Breast epithelium (tissue), 4 donors: ENCODE data around the gene IFIT1. TPM values are rescaled to one million over a fixed set of nuclear protein-coding genes. Genes with fewer than 3 reads are reported as not detected.
"Not testable (repeated sequence)": the region's sequence is repeated elsewhere in the genome, so short reads cannot be mapped to it uniquely, and the experiment has no call there.

Experiments used
- DNase-seq, 2 donors: peaks; one replicate each; pipeline ENCODE4 v3.0.0-alpha.2; 2019; ENCODE audit warnings: low spot score in 2 of 2
- H3K27ac ChIP-seq, 2 donors: fragments of 200-600 bp; sonication (generic) in 1 of 2; one replicate each; pipeline ENCODE4 v1.5.1; 2016 to 2019; ENCODE audit warnings: mild to moderate bottlenecking in 1 of 2
- H3K27me3 ChIP-seq, 2 donors: fragments of 200-600 bp; sonication (generic) in 1 of 2; one replicate each; pipeline versions ENCODE4 v1.5.1 to v1.6.0; 2017 to 2019; ENCODE audit warnings: control low read depth in 1 of 2, mild to moderate bottlenecking in 1 of 2
- H3K36me3 ChIP-seq: fragments of 200-600 bp; one replicate; pipeline ENCODE4 v1.5.1; 2019
- H3K4me1 ChIP-seq, 2 donors: fragments of 200-600 bp; sonication (generic); one replicate each; pipeline ENCODE4 v1.5.1; 2016 to 2019; ENCODE audit warnings: control low read depth in 1 of 2
- H3K4me3 ChIP-seq, 3 donors: fragments of 200-600 bp; sonication (generic); 1 replicate in 2 of 3; 2 replicates in 1 of 3; pipeline ENCODE4 v1.5.1; 2016 to 2019; ENCODE audit warnings: mild to moderate bottlenecking in 3 of 3, moderate library complexity in 2 of 3
- H3K9me3 ChIP-seq, 2 donors: fragments of 200-600 bp; sonication (generic) in 1 of 2; one replicate each; pipeline ENCODE4 v1.5.1; 2016 to 2019; ENCODE audit warnings: control low read depth in 1 of 2
- POLR2A ChIP-seq: fragments of 450-650 bp; IDR thresholded peaks from one replicate; pipeline ENCODE4 v1.6.1; 2016; ENCODE audit warnings: antibody characterized with exemption, mild to moderate bottlenecking, moderate library complexity
- POLR2AphosphoS5 ChIP-seq, 3 donors: sonication (generic); formaldehyde crosslinking; IDR thresholded peaks; one replicate each; pipeline ENCODE4 v1.6.1; 2017; ENCODE audit warnings: antibody characterized with exemption in 3 of 3
- intact Hi-C: fragments of 100-400 bp; cut with DNase I; formaldehyde crosslinking; loops from one replicate; pipeline ENCODE4 v1.15.1; 2023; ENCODE audit warnings: low total_unique reads
- total RNA-seq, 3 donors: library from RNA; depleted of rRNA; stranded (reverse); fragments of >200 nt; gene quantifications; one replicate each; pipeline ENCODE4 v1.1.0, GENCODE V29; 2016
- TF ChIP-seq, protein P1 (sequence below), 3 donors: fragments of 450-650 bp; IDR thresholded peaks; one replicate each; pipeline ENCODE4 v1.5.1; 2016 to 2017; ENCODE audit warnings: antibody characterized with exemption in 3 of 3, mild to moderate bottlenecking in 3 of 3, moderate library complexity in 3 of 3

Gene IFIT1
- total RNA-seq, 3 donors from 2014 or later = 10.2 to 13.9 (median 11.4) TPM

- intact Hi-C loops = no loop called here
- Histone ChIP-seq H3K4me1 (no peaks in the 10 kb centered on the region), H3K9me3 (no peaks in the 10 kb centered on the region), H3K4me3 (no peak overlapping the region), H3K36me3 (no peaks in the 10 kb centered on the region), H3K27me3 (no peaks in the 10 kb centered on the region), H3K27ac (no peak overlapping the region)
- TF ChIP-seq POLR2A (no peak), POLR2AphosphoS5 (IDR thresholded peaks at IDR 0.05) (no peak)
- TF ChIP-seq, protein P1, sequence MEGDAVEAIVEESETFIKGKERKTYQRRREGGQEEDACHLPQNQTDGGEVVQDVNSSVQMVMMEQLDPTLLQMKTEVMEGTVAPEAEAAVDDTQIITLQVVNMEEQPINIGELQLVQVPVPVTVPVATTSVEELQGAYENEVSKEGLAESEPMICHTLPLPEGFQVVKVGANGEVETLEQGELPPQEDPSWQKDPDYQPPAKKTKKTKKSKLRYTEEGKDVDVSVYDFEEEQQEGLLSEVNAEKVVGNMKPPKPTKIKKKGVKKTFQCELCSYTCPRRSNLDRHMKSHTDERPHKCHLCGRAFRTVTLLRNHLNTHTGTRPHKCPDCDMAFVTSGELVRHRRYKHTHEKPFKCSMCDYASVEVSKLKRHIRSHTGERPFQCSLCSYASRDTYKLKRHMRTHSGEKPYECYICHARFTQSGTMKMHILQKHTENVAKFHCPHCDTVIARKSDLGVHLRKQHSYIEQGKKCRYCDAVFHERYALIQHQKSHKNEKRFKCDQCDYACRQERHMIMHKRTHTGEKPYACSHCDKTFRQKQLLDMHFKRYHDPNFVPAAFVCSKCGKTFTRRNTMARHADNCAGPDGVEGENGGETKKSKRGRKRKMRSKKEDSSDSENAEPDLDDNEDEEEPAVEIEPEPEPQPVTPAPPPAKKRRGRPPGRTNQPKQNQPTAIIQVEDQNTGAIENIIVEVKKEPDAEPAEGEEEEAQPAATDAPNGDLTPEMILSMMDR (IDR thresholded peaks at IDR 0.05) = no peak
- no peak for DNase-seq
Measured at GRCh38 chr10:89403043-89403442, 10.6 kb downstream of the IFIT1 start.

DNA sequence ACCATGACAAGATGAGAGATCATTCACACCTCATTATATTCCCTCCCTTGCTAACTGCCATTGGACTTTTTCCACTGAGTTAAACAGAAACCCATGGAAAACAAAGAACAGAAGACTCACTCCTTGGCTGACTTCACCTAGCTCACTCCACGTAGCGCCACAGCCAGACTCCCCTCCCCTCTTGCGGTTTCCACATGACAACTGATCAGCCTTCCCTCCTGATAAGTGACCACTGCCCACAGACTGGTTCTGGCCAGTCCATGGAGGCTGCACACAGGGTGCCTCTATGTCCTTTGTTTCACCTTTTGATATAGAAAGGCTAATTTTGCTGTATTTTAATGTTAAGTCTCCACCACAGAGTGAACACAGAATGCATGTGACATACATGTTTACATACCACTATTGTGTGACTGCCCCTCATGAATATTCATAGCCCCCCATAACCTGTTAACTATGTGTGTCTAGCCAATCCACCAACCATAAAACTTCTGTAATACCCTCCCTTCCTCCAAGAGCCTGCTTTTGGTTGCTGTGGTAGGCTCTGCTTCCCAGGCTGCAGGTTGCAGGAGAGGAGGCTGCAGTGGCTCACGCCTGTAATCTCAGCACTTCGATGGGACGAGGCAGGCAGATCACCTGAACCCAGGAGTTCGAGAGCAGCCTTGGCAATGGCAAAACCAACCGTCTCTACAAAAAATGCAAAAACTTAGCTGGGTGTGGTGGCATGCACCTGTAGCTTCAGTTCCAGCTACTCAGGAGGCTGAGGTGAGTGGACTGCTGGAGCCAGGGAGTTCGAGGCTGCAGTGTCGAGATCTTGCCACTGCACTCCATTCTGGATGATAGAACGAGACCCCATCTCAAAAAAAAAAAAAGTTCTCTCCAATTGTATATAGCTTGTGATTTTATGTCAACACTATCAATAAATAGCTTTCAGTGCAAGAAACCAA, 12.0 kb downstream of the IFIT1 start:
- no peaks in the 10 kb centered on the region for H3K36me3 ChIP-seq
- no peaks in the 10 kb centered on the region for H3K4me1 ChIP-seq
- H3K27ac ChIP-seq = no peak overlapping the region
- H3K4me3 ChIP-seq = no peak overlapping the region
- intact Hi-C loops = loop anchor here (5.0 kb wide), 1 partner anchor 357 kb away; no protein-coding TSS in a partner anchor
- TF ChIP-seq, protein P1 (IDR thresholded peaks at IDR 0.05) = no peak
- TF ChIP-seq POLR2AphosphoS5 (IDR thresholded peaks at IDR 0.05) (no peak), POLR2A (no peak)
- no peak for DNase-seq
- no peaks in the 10 kb centered on the region for H3K27me3 ChIP-seq
- H3K9me3 ChIP-seq = no peaks in the 10 kb centered on the region

GRCh38 chr10:89406178-89406577, 13.8 kb downstream of the IFIT1 start:
- not testable (repeated sequence) for H3K27ac ChIP-seq, DNase-seq, H3K36me3 ChIP-seq, H3K9me3 ChIP-seq, H3K4me3 ChIP-seq, H3K27me3 ChIP-seq, H3K4me1 ChIP-seq
- intact Hi-C loops = loop anchor here (5.0 kb wide), 1 partner anchor 359 kb away; no protein-coding TSS in a partner anchor

DNA sequence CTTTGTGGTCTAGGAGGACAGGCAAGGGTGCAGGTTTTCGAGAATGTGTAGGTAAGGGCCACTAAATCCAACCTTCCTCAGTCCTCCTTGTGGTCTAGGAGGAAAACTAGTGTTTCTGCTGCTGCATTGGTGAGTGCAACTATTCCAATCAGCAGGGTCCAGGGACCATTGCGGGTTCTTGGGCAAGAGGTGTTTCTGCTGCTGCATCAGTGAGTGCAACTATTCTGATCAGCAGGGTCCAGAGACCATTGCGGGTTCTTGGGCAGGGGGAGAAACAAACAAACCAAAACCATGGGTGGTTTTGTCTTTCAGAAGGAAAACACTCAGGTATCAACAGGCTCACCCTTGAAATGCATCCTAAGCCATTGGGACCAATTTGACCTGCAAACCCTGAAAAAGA, 15.4 kb downstream of the IFIT1 start:
- not testable (repeated sequence) for H3K4me1 ChIP-seq, H3K4me3 ChIP-seq, H3K9me3 ChIP-seq, H3K27ac ChIP-seq, H3K27me3 ChIP-seq, DNase-seq, H3K36me3 ChIP-seq
- intact Hi-C loops = loop anchor here (5.0 kb wide), 1 partner anchor 360 kb away; no protein-coding TSS in a partner anchor

DNA sequence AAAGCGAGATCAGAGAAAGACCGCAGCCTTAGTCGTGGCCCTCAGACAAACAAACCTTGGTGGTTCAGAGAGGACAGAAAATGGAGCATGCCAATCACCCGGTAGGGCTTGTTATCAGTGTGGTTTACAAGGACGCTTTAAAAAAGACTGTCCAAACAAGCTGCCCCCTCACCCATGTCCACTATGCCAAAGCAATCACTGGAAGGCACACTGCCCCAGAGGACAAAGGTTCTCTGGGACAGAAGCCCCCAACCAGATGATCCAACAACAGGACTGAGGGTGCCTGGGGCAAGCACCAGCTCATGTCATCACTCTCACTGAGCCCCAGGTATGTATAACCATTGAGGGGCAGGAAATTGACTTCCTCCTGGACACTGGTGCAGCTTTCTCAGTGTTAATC, 16.9 kb downstream of the IFIT1 start:
- DNase-seq, H3K27ac ChIP-seq, H3K9me3 ChIP-seq, H3K4me1 ChIP-seq, H3K27me3 ChIP-seq, H3K36me3 ChIP-seq, H3K4me3 ChIP-seq: not testable (repeated sequence)
- intact Hi-C loops = loop anchor here (5.0 kb wide), 1 partner anchor 362 kb away; no protein-coding TSS in a partner anchor

- DNase-seq, intact Hi-C loops, H3K4me3 ChIP-seq, H3K9me3 ChIP-seq, H3K36me3 ChIP-seq, H3K4me1 ChIP-seq, H3K27me3 ChIP-seq: not testable (repeated sequence)
- H3K27ac ChIP-seq = peak overlapping the region in 1 of 2 donors; percentile 33
Measured at GRCh38 chr10:89410551-89410950, 18.1 kb downstream of the IFIT1 start.

GRCh38 chr10:89411135-89411534, 18.7 kb downstream of the IFIT1 start:
- H3K9me3 ChIP-seq, H3K4me1 ChIP-seq, DNase-seq, H3K4me3 ChIP-seq, H3K36me3 ChIP-seq, intact Hi-C loops, H3K27me3 ChIP-seq: not testable (repeated sequence)
- H3K27ac ChIP-seq = peak overlapping the region; percentile 16 to 33

DNA sequence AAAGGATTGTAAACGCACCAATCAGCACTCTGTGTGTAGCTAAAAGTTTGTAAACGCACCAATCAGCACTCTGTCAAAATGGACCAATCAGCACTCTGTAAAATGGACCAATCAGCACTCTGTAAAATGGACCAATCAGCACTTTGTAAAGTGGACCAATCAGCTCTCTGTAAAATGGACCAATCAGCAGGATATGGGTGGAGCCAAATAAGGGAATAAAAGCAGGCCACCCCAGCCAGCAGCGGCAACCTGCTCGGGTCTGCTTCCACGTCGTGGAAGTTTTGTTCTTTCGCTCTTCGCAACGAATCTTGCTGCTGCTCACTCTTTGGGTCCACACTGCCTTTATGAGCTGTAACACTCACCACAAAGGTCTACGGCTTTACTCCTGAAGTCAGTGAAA, 19.9 kb downstream of the IFIT1 start:
- H3K4me3 ChIP-seq, DNase-seq, H3K4me1 ChIP-seq, H3K27me3 ChIP-seq, intact Hi-C loops, H3K27ac ChIP-seq, H3K36me3 ChIP-seq, H3K9me3 ChIP-seq: not testable (repeated sequence)
